Loucy (cell line): Measurements from ENCODE around the gene ELL2.
A peak's percentile ranks its signal among the peaks of the same experiment; 100 is the strongest.

Experiments
- H2AFZ ChIP-seq: fragments of 200-600 bp; sonication (generic); 2 replicates; pipeline ENCODE4 v1.6.0; 2016; ENCODE audit warnings: antibody characterized with exemption, mild to moderate bottlenecking, low read length, moderate library complexity
- H3F3A ChIP-seq: fragments of 200-600 bp; 2 replicates; pipeline ENCODE4 v1.6.0; 2016; ENCODE audit warnings: antibody characterized with exemption, low read depth, mild to moderate bottlenecking
- H3K27me3 ChIP-seq: fragments of 200-600 bp; sonication (generic); 2 replicates; pipeline ENCODE4 v1.6.1; 2014; ENCODE audit warnings: low read length, mild to moderate bottlenecking; ENCODE audit not compliant: insufficient read depth, poor library complexity, severe bottlenecking
- H3K36me3 ChIP-seq: fragments of 200-600 bp; sonication (generic); 2 replicates; pipeline ENCODE4 v1.6.1; 2016; ENCODE audit warnings: low read length; ENCODE audit not compliant: insufficient read depth
- H3K4me1 ChIP-seq: fragments of 200-600 bp; sonication (generic); 2 replicates; pipeline ENCODE4 v1.5.1; 2014; ENCODE audit warnings: low read length, mild to moderate bottlenecking; ENCODE audit not compliant: insufficient read depth, poor library complexity, severe bottlenecking
- H3K4me2 ChIP-seq: fragments of 200-600 bp; sonication (generic); 2 replicates; pipeline ENCODE4 v1.6.0; 2014; ENCODE audit warnings: antibody characterized with exemption, low read length, low read depth, mild to moderate bottlenecking; ENCODE audit not compliant: poor library complexity, severe bottlenecking
- H3K4me3 ChIP-seq: fragments of 200-600 bp; sonication (generic); 2 replicates; pipeline ENCODE4 v1.5.1; 2014; ENCODE audit warnings: low read length, mild to moderate bottlenecking, mixed read lengths; ENCODE audit not compliant: poor library complexity, severe bottlenecking
- H3K79me2 ChIP-seq: fragments of 200-600 bp; sonication (generic); 2 replicates; pipeline ENCODE4 v1.6.1; 2014; ENCODE audit warnings: low read length; ENCODE audit not compliant: insufficient read depth
- H3K9ac ChIP-seq: fragments of 200-600 bp; sonication (generic); 2 replicates; pipeline ENCODE4 v1.6.0; 2014; ENCODE audit warnings: mild to moderate bottlenecking, low read depth, low read length, moderate library complexity; ENCODE audit not compliant: poor library complexity, severe bottlenecking
- H3K9me2 ChIP-seq: fragments of 200-600 bp; sonication (generic); replicated peaks from 2 replicates; pipeline ENCODE4 v1.6.1; 2016; ENCODE audit warnings: low read depth, low read length, mixed read lengths
- H3K9me3 ChIP-seq: fragments of 200-600 bp; sonication (generic); 2 replicates; pipeline ENCODE4 v1.6.1; 2014; ENCODE audit warnings: mild to moderate bottlenecking, antibody characterized with exemption, low read length, low read depth; ENCODE audit not compliant: insufficient read depth
- H4K20me1 ChIP-seq: fragments of 200-600 bp; sonication (generic); 2 replicates; pipeline ENCODE4 v1.6.0; 2014; ENCODE audit warnings: antibody characterized with exemption, low read length, mild to moderate bottlenecking; ENCODE audit not compliant: insufficient read depth, poor library complexity, severe bottlenecking
- CTCF ChIP-seq: fragments of 200-600 bp; sonication (generic); conservative IDR thresholded peaks from 2 replicates; pipeline ENCODE4 v1.5.1; 2014; ENCODE audit warnings: mild to moderate bottlenecking, antibody characterized with exemption, low read length
- EZH2phosphoT487 ChIP-seq: fragments of 200-600 bp; IDR thresholded peaks from 2 replicates; pipeline ENCODE4 v1.6.1; 2018; ENCODE audit warnings: antibody characterized with exemption, mild to moderate bottlenecking, moderate library complexity, borderline replicate concordance

The ELL2 gene

GRCh38 chr5:95861864-95862561 is 99.6 kb downstream of the ELL2 start:
- Histone ChIP-seq H3K36me3 (no peaks in the 10 kb centered on the region), H2AFZ (no peak overlapping the region), H3K4me2 (peak overlapping the region; percentile 11), H4K20me1 (no peaks in the 10 kb centered on the region), H3K27me3 (no peaks in the 10 kb centered on the region), H3K79me2 (no peaks in the 10 kb centered on the region), H3K4me3 (no peak overlapping the region), H3F3A (no peaks in the 10 kb centered on the region), H3K4me1 (peaks cover 12% of the 10 kb centered on the region), H3K9ac (no peak overlapping the region), H3K9me2 (no peaks in the 10 kb centered on the region), H3K9me3 (no peaks in the 10 kb centered on the region)
- no peak for TF ChIP-seq EZH2phosphoT487
- no peak for TF ChIP-seq CTCF

GRCh38 chr5:95861221-95861863 is 100.3 kb downstream of the ELL2 start:
- Histone ChIP-seq H3K9me3 (no peaks in the 10 kb centered on the region), H3K27me3 (no peaks in the 10 kb centered on the region), H3K4me2 (peak overlapping the region; percentile 11), H3K4me1 (peaks cover 12% of the 10 kb centered on the region), H4K20me1 (no peaks in the 10 kb centered on the region), H3F3A (no peaks in the 10 kb centered on the region), H3K79me2 (no peaks in the 10 kb centered on the region), H3K9ac (no peak overlapping the region), H3K4me3 (no peak overlapping the region), H3K9me2 (no peaks in the 10 kb centered on the region), H2AFZ (0 out of 2 replicates have a peak overlapping the region, but pooled peaks have one; percentile 4), H3K36me3 (no peaks in the 10 kb centered on the region)
- no peak for TF ChIP-seq CTCF
- no peak for TF ChIP-seq EZH2phosphoT487

GRCh38 chr5:95859661-95860060 is 102.0 kb downstream of the ELL2 start:
- TF ChIP-seq CTCF (no peak), EZH2phosphoT487 (no peak)
- no peaks in the 10 kb centered on the region for H3F3A ChIP-seq
- H3K79me2 ChIP-seq: no peaks in the 10 kb centered on the region
- no peaks in the 10 kb centered on the region for H4K20me1 ChIP-seq
- H2AFZ ChIP-seq: no peak overlapping the region
- H3K4me3 ChIP-seq: no peak overlapping the region
- H3K9me3 ChIP-seq: no peaks in the 10 kb centered on the region
- no peaks in the 10 kb centered on the region for H3K27me3 ChIP-seq
- H3K36me3 ChIP-seq: no peaks in the 10 kb centered on the region
- H3K9ac ChIP-seq: no peak overlapping the region
- no peak overlapping the region for H3K4me2 ChIP-seq
- H3K4me1 ChIP-seq: peaks cover 12% of the 10 kb centered on the region
- no peaks in the 10 kb centered on the region for H3K9me2 ChIP-seq
